SIG-M5 treated with dmso at 0.1 percent for 504 hours (cell line): Measurements from ENCODE around the gene TCP11.

ENCODE experiments used
- DNase-seq: peaks from one replicate; lab custom pipeline; 2025; ENCODE audit not compliant: unreplicated experiment; lab: John Stamatoyannopoulos, UW

The TCP11 gene

GRCh38 chr6:35141007-35141655 lies at the start of gene TCP11:
Gene TCP11, minus strand, starts transcription at chr6:35141339. Its CDS starts 469 bp downstream, at chr6:35140870.
- DNase-seq, result no peak

- no peak for DNase-seq
Observed at GRCh38 chr6:35190306-35190705, 49.2 kb upstream of the TCP11 start.

GRCh38 chr6:35188886-35189285 lies 47.7 kb upstream of the TCP11 start:
- no peak for DNase-seq

GRCh38 chr6:35186571-35186970 lies 45.4 kb upstream of the TCP11 start:
- DNase-seq, result no peak

GRCh38 chr6:35185971-35186370 lies 44.8 kb upstream of the TCP11 start:
- DNase-seq, result no peak

- DNase-seq, result no peak
Observed at GRCh38 chr6:35185302-35185681, 44.2 kb upstream of the TCP11 start.

GRCh38 chr6:35184580-35185301 lies 43.6 kb upstream of the TCP11 start:
- DNase-seq, result no peak

GRCh38 chr6:35183935-35184334 lies 42.8 kb upstream of the TCP11 start:
- DNase-seq, result no peak

GRCh38 chr6:35183281-35183680 lies 42.1 kb upstream of the TCP11 start:
- DNase-seq, result no peak

- no peak for DNase-seq
Observed at GRCh38 chr6:35181933-35182612, 40.9 kb upstream of the TCP11 start.

- DNase-seq, result no peak
Observed at GRCh38 chr6:35181308-35181932, 40.3 kb upstream of the TCP11 start.

GRCh38 chr6:35179901-35180535 lies 38.9 kb upstream of the TCP11 start:
- DNase-seq, result no peak

GRCh38 chr6:35178932-35179832 lies 38.0 kb upstream of the TCP11 start:
- no peak for DNase-seq

GRCh38 chr6:35178012-35178411 lies 36.9 kb upstream of the TCP11 start:
- DNase-seq, result no peak

GRCh38 chr6:35177596-35177995 lies 36.5 kb upstream of the TCP11 start:
- DNase-seq, result no peak

- no peak for DNase-seq
Observed at GRCh38 chr6:35177157-35177556, 36.0 kb upstream of the TCP11 start.

- DNase-seq, result no peak
Observed at GRCh38 chr6:35176301-35177024, 35.3 kb upstream of the TCP11 start.

- DNase-seq, result no peak
Observed at GRCh38 chr6:35174501-35174900, 33.4 kb upstream of the TCP11 start.

- no peak for DNase-seq
Observed at GRCh38 chr6:35174088-35174434, 32.9 kb upstream of the TCP11 start.
